Measurements from ENCODE around the gene GOLGB1. TPM values are rescaled to one million over a fixed set of nuclear protein-coding genes. Genes with fewer than 3 reads are reported as not detected.
"Not testable (repeated sequence)": the region's sequence is repeated elsewhere in the genome, so short reads cannot be mapped to it uniquely, and the experiment has no call there.

GOLGB1 gene
- 31.4 and 33.2 TPM in 2 replicates for total RNA-seq
- long read RNA-seq, full-length matches to known transcripts, result 9 of 85 reads
- long read RNA-seq, partial matches to known transcripts, result 48 of 85 reads
- long read RNA-seq, other reads (novel, unspliced or antisense), result 28 of 85 reads

GRCh38 chr3:121749276-121750086 is at the start of gene GOLGB1:
Gene GOLGB1 (minus strand): TSS chr3:121749741. CDS start chr3:121730971, 18,770 bp downstream.
- peak; percentile 77 for DNase-seq (ENCODE audit: low read depth, low spot score)
- TF ChIP-seq, protein P1, sequence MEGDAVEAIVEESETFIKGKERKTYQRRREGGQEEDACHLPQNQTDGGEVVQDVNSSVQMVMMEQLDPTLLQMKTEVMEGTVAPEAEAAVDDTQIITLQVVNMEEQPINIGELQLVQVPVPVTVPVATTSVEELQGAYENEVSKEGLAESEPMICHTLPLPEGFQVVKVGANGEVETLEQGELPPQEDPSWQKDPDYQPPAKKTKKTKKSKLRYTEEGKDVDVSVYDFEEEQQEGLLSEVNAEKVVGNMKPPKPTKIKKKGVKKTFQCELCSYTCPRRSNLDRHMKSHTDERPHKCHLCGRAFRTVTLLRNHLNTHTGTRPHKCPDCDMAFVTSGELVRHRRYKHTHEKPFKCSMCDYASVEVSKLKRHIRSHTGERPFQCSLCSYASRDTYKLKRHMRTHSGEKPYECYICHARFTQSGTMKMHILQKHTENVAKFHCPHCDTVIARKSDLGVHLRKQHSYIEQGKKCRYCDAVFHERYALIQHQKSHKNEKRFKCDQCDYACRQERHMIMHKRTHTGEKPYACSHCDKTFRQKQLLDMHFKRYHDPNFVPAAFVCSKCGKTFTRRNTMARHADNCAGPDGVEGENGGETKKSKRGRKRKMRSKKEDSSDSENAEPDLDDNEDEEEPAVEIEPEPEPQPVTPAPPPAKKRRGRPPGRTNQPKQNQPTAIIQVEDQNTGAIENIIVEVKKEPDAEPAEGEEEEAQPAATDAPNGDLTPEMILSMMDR (conservative IDR thresholded peaks at IDR 0.05), result no peak
- Mint-ChIP-seq H3K27me3 (ENCODE audit: low read depth) (peaks cover 34% of the 10 kb centered on the region), H3K36me3 (ENCODE audit: low read depth) (no peaks in the 10 kb centered on the region), H3K9me3 (no peaks in the 10 kb centered on the region), H3K4me3 (no peak within 1 kb of the TSS), H3K27ac (ENCODE audit: unreplicated experiment) (no peak within 1 kb of the TSS), H3K4me1 (peaks cover 5% of the 10 kb centered on the region)

- no peak overlapping the region for H3K27ac Mint-ChIP-seq (ENCODE audit: unreplicated experiment)
- no peaks in the 10 kb centered on the region for H3K9me3 Mint-ChIP-seq
- TF ChIP-seq, protein P1 (conservative IDR thresholded peaks at IDR 0.05), result no peak
- H3K36me3 Mint-ChIP-seq (ENCODE audit: low read depth), result peaks cover 2% of the 10 kb centered on the region
- no peaks in the 10 kb centered on the region for H3K27me3 Mint-ChIP-seq (ENCODE audit: low read depth)
- no peak overlapping the region for H3K4me3 Mint-ChIP-seq
- DNase-seq (ENCODE audit: low read depth, low spot score), result no peak
- no peaks in the 10 kb centered on the region for H3K4me1 Mint-ChIP-seq
Observed at GRCh38 chr3:121796970-121797369, 47.4 kb upstream of the GOLGB1 start.

DNA sequence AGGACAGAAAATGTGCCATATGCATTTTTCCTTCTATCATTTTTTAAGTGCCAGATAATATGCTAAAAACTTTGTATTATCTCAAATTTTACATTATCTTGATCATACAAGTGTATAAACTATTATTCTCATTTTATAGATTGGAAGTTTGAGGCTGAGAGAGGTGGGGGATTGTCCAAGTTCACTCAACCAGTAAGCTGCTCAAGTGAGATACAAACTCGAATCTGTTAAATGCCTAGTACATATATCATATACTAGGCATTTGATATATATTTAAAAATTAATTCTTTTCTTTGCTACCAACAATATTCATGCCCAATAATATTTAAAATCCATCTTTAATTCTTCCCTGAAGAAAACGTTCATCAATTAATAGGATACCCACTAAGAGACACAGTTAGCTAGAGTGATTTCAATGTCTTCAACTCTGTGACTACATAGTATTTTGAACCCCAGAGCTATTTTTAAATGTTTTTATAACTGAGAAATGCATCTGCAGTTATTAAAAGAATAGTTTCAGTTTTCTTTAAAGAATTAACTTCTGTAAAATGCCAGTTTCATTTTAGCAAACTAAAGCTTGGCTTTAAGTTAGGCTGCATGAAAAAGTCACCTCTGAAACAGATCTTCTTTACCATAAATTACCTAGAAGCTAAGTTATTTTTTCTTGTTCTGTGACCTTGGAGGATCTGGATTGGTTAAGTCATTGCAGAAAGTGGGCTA is 44.9 kb upstream of the GOLGB1 start:
- H3K9me3 Mint-ChIP-seq, result no peaks in the 10 kb centered on the region
- DNase-seq (ENCODE audit: low read depth, low spot score), result no peak
- TF ChIP-seq, protein P1 (conservative IDR thresholded peaks at IDR 0.05), result no peak
- H3K27me3 Mint-ChIP-seq (ENCODE audit: low read depth), result no peaks in the 10 kb centered on the region
- H3K4me3 Mint-ChIP-seq, result no peak overlapping the region
- H3K4me1 Mint-ChIP-seq, result no peaks in the 10 kb centered on the region
- H3K36me3 Mint-ChIP-seq (ENCODE audit: low read depth), result peaks cover 9% of the 10 kb centered on the region
- H3K27ac Mint-ChIP-seq (ENCODE audit: unreplicated experiment), result no peak overlapping the region

GRCh38 chr3:121793078-121793477 is 43.5 kb upstream of the GOLGB1 start:
- Mint-ChIP-seq H3K36me3 (ENCODE audit: low read depth) (peaks cover 17% of the 10 kb centered on the region), H3K9me3 (no peaks in the 10 kb centered on the region), H3K4me1 (no peaks in the 10 kb centered on the region), H3K27ac (ENCODE audit: unreplicated experiment) (no peak overlapping the region), H3K27me3 (ENCODE audit: low read depth) (no peaks in the 10 kb centered on the region), H3K4me3 (no peak overlapping the region)
- DNase-seq (ENCODE audit: low read depth, low spot score), result no peak
- TF ChIP-seq, protein P1 (conservative IDR thresholded peaks at IDR 0.05), result no peak

DNA sequence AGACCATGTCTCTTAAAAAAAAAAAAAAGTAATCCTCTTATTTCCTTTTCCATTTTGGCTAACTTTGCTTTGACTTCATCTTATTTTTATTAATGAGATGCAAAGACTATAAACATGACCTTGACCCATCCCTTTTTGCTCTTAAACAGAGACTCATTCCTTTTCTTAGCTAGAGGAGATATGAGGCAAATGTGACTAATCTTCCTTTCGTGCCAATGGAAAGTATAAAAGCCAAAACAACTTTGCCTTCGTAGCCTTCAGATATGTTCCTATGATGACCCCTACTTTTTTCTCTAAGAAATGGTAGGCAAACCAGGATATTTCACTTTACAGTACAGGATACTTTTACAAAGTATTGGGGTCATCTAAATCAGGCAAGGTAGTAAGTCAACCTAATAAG is 36.9 kb upstream of the GOLGB1 start:
- H3K4me3 Mint-ChIP-seq, result no peak overlapping the region
- no peak for DNase-seq (ENCODE audit: low read depth, low spot score)
- H3K9me3 Mint-ChIP-seq, result no peaks in the 10 kb centered on the region
- H3K27ac Mint-ChIP-seq (ENCODE audit: unreplicated experiment), result no peak overlapping the region
- no peaks in the 10 kb centered on the region for H3K27me3 Mint-ChIP-seq (ENCODE audit: low read depth)
- peaks cover 22% of the 10 kb centered on the region for H3K36me3 Mint-ChIP-seq (ENCODE audit: low read depth)
- TF ChIP-seq, protein P1 (conservative IDR thresholded peaks at IDR 0.05), result no peak
- no peaks in the 10 kb centered on the region for H3K4me1 Mint-ChIP-seq

DNA sequence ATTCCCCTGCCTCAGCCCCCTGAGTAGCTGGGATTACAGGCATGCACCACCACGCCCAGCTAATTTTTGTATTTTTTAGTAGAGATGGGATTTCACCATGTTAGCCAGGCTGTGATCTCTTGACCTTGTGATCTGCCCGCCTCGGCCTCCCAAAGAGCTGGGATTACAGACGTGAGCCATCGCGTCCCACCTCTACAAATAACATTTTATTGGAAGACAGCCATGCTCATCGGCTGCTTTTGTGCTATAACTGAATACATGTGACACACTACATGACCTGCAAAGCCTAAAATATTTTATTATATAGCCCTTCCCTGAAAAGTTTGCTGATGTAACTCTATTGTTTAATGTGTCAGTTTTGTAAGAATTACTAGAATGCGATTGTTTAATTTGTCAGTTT is 33.2 kb upstream of the GOLGB1 start:
- H3K27ac Mint-ChIP-seq (ENCODE audit: unreplicated experiment); H3K36me3 Mint-ChIP-seq (ENCODE audit: low read depth); DNase-seq (ENCODE audit: low read depth, low spot score); H3K9me3 Mint-ChIP-seq; H3K27me3 Mint-ChIP-seq (ENCODE audit: low read depth); H3K4me1 Mint-ChIP-seq; H3K4me3 Mint-ChIP-seq: not testable (repeated sequence)

Measured in neural crest cell (in vitro differentiated cells).